Hepatocyte (in vitro differentiated cells): ENCODE results near the gene MEX3A.

Experiments
- CTCF ChIP-seq: fragments of 200-600 bp; sonication (generic); IDR thresholded peaks from 2 replicates; pipeline ENCODE4 v1.5.1; 2016; ENCODE audit warnings: antibody characterized with exemption, mild to moderate bottlenecking; ENCODE audit not compliant: poor library complexity
- EZH2phosphoT487 ChIP-seq: fragments of 200-600 bp; sonication (generic); IDR thresholded peaks from one replicate; pipeline ENCODE4 v1.6.1; 2018; ENCODE audit warnings: antibody characterized with exemption, mild to moderate bottlenecking, low read depth, moderate library complexity; ENCODE audit not compliant: unreplicated experiment, severe bottlenecking

GRCh38 chr1:156098784-156099183, 16.5 kb upstream of the MEX3A start:
- TF ChIP-seq CTCF (no peak), EZH2phosphoT487 (no peak)
